Gastrocnemius medialis (tissue), 4 donors: ENCODE results near the gene OSCP1. TPM values are rescaled to one million over a fixed set of nuclear protein-coding genes. Genes with fewer than 3 reads are reported as not detected.

Experiments
- ATAC-seq, 2 donors: fragments of 150-250 bp; one replicate each; pipeline ENCODE4 v1.9.1; 2016
- DNase-seq, 2 donors: peaks; one replicate each; pipeline ENCODE4 v3.0.0-alpha.2; 2019
- H3K27ac ChIP-seq, 4 donors: fragments of 200-600 bp; sonication (generic); 1 replicate in 1 of 4; 2 replicates in 3 of 4; pipeline ENCODE4 v1.5.1; 2016 to 2018; ENCODE audit warnings: mild to moderate bottlenecking in 2 of 4, moderate library complexity in 1 of 4
- H3K27me3 ChIP-seq, 3 donors: fragments of 200-600 bp; sonication (generic) in 2 of 3; 1 replicate in 1 of 3; 2 replicates in 2 of 3; pipeline versions ENCODE4 v1.5.1 to v1.6.0; 2016 to 2019; ENCODE audit warnings: mild to moderate bottlenecking in 1 of 3, moderate library complexity in 1 of 3
- H3K36me3 ChIP-seq, 2 donors: fragments of 200-600 bp; sonication (generic) in 1 of 2; one replicate each; pipeline ENCODE4 v1.5.1; 2017 to 2018
- H3K4me1 ChIP-seq, 2 donors: fragments of 200-600 bp; sonication (generic) in 1 of 2; one replicate each; pipeline ENCODE4 v1.5.1; 2016 to 2017; ENCODE audit warnings: mild to moderate bottlenecking in 2 of 2
- H3K4me3 ChIP-seq, 4 donors: fragments of 200-600 bp; sonication (generic) in 3 of 4; 1 replicate in 1 of 4; 2 replicates in 3 of 4; pipeline ENCODE4 v1.5.1; 2016 to 2019; ENCODE audit warnings: mild to moderate bottlenecking in 2 of 4
- H3K9me3 ChIP-seq, 3 donors: fragments of 200-600 bp; sonication (generic) in 2 of 3; 1 replicate in 1 of 3; 2 replicates in 2 of 3; pipeline ENCODE4 v1.5.1; 2016 to 2019
- POLR2A ChIP-seq, 2 donors: fragments of 450-650 bp; IDR thresholded peaks; one replicate each; pipeline ENCODE4 v1.6.1; 2017; ENCODE audit warnings: antibody characterized with exemption in 2 of 2, mild to moderate bottlenecking in 2 of 2, moderate library complexity in 2 of 2
- in situ Hi-C, 4 donors: fragments of 200-750 bp; cut with MboI; loops; one replicate each; pipeline versions ENCODE4 v1.15.0 to v1.8.0; 2017; ENCODE audit warnings: low sequenced_read_pairs in 4 of 4
- intact Hi-C: fragments of 100-400 bp; cut with DNase I; formaldehyde crosslinking; loops from one replicate; pipeline ENCODE4 v1.15.1; 2023; ENCODE audit warnings: low total_unique reads
- total RNA-seq, 4 donors: library from RNA; depleted of rRNA; stranded (reverse); fragments of >200 nt; gene quantifications; one replicate each; pipeline versions ENCODE4 v1.1.0 to v1.2.3, GENCODE V29; 2016
- TF ChIP-seq, protein P1 (sequence below), 5 experiments: fragments of 450-650 bp in 3 of 5; fragments of 200-600 bp in 2 of 5; sonication (generic) in 2 of 5; IDR thresholded peaks in 4 of 5; conservative IDR thresholded peaks in 1 of 5; 1 replicate in 4 of 5; 2 replicates in 1 of 5; pipeline ENCODE4 v1.5.1; 2016 to 2019; ENCODE audit warnings: antibody characterized with exemption in 5 of 5, mild to moderate bottlenecking in 3 of 5, moderate library complexity in 3 of 5

OSCP1 gene
- total RNA-seq, 4 donors from 2014 or later, result 3.3 to 6.7 (median 4.7) TPM

DNA sequence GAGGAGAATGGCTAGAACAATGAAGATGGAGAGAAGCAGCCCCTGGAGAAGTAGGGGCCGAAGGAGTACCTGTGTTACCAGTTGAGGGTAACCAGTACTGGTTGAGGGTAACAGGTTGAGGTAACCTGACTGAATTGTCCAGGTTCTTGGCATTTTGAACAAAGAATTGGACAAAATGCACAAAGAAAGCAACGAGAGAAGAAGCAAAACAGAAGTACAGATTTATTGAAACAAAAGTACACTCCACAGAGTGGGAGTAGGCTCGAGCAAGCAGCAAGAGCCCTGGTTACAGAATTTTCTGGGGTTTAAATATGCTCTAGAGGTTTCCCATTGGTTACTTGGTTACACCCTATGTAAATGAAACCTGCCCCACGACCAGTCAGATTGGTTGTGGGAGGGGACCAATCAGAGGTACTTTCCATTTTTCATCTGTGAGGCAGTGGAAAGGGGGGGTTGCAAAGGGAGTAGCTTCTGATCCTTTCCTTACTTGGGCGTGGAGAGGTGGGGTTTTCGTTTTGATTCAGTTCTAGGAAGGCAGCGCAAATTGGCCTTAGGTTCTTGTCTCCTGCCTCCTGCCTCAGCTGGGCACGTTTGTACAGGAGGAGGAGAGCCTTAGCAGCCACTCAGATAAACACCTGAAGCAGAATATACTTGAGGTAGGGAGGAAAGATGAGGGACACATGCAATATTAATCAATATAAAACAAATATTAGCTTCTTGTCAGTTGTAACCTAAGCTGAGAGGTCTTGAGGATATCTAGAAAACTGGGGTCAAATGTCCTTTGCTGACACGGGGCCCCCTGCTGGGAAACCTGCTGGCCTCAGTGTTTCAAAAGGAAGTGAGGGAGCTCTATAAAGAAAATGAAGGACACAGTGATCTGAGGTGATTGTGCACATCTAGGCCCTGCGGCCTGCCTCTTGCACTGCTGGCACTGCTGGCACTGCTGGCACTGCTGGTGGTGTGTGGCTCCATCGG is 38.3 kb downstream of the OSCP1 start:
- Histone ChIP-seq H3K27me3 (no peaks in the 10 kb centered on the region), H3K36me3 (no peaks in the 10 kb centered on the region), H3K4me3 (no peak overlapping the region), H3K27ac (no peak overlapping the region), H3K4me1 (no peaks in the 10 kb centered on the region), H3K9me3 (no peaks in the 10 kb centered on the region)
- in situ Hi-C loops (loop anchor here (10.0 to 25.0 kb wide), 5 partner anchors 57 to 317 kb away; partner anchors contain the start of genes EVA1B (in 1 of the 4) and SH3D21 (in 1 of the 4)), intact Hi-C loops (no loop called here)
- ATAC-seq (peak; percentile 42 to 64), DNase-seq (no peak)
- no peak for TF ChIP-seq POLR2A (IDR thresholded peaks at IDR 0.05)
- TF ChIP-seq, protein P1, sequence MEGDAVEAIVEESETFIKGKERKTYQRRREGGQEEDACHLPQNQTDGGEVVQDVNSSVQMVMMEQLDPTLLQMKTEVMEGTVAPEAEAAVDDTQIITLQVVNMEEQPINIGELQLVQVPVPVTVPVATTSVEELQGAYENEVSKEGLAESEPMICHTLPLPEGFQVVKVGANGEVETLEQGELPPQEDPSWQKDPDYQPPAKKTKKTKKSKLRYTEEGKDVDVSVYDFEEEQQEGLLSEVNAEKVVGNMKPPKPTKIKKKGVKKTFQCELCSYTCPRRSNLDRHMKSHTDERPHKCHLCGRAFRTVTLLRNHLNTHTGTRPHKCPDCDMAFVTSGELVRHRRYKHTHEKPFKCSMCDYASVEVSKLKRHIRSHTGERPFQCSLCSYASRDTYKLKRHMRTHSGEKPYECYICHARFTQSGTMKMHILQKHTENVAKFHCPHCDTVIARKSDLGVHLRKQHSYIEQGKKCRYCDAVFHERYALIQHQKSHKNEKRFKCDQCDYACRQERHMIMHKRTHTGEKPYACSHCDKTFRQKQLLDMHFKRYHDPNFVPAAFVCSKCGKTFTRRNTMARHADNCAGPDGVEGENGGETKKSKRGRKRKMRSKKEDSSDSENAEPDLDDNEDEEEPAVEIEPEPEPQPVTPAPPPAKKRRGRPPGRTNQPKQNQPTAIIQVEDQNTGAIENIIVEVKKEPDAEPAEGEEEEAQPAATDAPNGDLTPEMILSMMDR (IDR thresholded peaks at IDR 0.05 in 4 of 5, conservative IDR thresholded peaks at IDR 0.05 in 1 of 5), result no peak

DNA sequence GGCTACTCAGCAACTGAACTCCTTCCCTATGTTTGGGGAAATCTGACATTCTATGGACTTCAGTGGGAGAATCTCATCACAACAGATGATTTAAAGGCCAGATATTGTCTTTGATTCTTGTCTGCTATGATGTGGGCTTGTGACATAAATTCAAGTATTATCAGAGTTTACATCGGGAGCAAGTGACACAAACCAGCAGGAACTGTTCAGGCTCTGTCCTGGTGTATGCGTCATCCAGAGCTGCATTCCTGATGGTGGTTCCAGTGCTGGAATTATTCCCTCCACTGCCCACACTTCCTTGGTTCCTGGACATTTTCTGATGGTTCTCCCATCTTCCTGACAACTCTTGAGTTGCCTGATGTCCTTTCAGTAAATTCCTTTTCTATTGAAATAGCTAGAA is 41.8 kb downstream of the OSCP1 start:
- ATAC-seq, result no peak
- in situ Hi-C loops, result loop anchor here in 1 of 4 donors (25.0 kb wide), 1 partner anchor 96 kb away; the partner anchor contains the start of genes EVA1B and SH3D21

DNA sequence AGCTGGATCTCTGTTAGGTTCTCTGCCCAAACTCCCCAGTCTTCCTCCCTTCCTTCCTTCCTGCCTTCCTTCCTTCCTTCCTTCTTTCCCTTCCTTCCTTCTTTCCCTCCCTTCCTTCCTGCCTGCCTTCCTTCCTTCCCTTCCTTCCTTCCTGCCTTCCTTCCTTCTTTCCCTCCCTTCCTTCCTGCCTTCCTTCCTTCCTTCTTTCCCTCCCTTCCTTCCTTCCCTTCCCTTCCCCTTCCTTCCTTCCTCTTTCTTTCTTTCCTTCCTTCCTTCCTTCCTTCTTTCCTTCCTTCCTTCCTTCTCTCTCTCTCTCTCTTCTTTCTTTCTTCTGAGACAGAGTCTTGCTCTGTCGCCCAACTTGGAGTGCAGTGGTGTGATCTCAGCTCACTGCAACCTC is 43.8 kb downstream of the OSCP1 start:
- Histone ChIP-seq H3K27me3 (no peaks in the 10 kb centered on the region), H3K9me3 (no peaks in the 10 kb centered on the region), H3K36me3 (no peaks in the 10 kb centered on the region), H3K27ac (no peak overlapping the region), H3K4me3 (no peak overlapping the region), H3K4me1 (no peaks in the 10 kb centered on the region)
- intact Hi-C loops (no loop called here), in situ Hi-C loops (loop anchor here in 1 of 4 donors (25.0 kb wide), 1 partner anchor 94 kb away; the partner anchor contains the start of genes EVA1B and SH3D21)
- no peak for DNase-seq
- no peak for ATAC-seq
- no peak for TF ChIP-seq POLR2A (IDR thresholded peaks at IDR 0.05)
- TF ChIP-seq, protein P1 (IDR thresholded peaks at IDR 0.05 in 4 of 5, conservative IDR thresholded peaks at IDR 0.05 in 1 of 5), result no peak

More for the DNA sequence above, 41.8 kb downstream of the OSCP1 start:
- no peak overlapping the region for H3K4me3 ChIP-seq
- intact Hi-C loops, result no loop called here
- H3K4me1 ChIP-seq, result no peaks in the 10 kb centered on the region
- no peak overlapping the region for H3K27ac ChIP-seq
- no peak for DNase-seq
- H3K36me3 ChIP-seq, result no peaks in the 10 kb centered on the region
- TF ChIP-seq, protein P1 (IDR thresholded peaks at IDR 0.05 in 4 of 5, conservative IDR thresholded peaks at IDR 0.05 in 1 of 5), result no peak
- no peak for TF ChIP-seq POLR2A (IDR thresholded peaks at IDR 0.05)
- H3K9me3 ChIP-seq, result no peaks in the 10 kb centered on the region
- H3K27me3 ChIP-seq, result no peaks in the 10 kb centered on the region

DNA sequence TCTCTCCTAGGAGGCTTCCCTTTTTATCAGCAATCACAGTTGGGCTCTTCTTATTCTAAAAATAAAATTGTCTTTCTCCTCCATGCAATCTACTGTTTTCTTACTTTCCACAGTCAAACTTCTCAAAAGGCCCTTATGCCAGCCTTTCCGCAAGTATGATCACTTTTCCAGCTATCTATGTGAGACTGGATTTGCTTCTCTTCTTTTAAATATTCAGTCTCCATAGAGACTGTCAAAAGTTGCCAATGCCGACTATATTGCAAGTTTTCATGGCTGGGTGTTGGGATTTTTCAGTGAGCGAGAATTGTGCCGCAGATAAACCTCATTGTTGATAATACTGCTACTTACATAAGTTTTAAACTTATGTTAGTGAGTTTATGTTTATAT is 47.8 kb downstream of the OSCP1 start:
- TF ChIP-seq POLR2A (IDR thresholded peaks at IDR 0.05), result no peak
- TF ChIP-seq, protein P1 (IDR thresholded peaks at IDR 0.05 in 4 of 5, conservative IDR thresholded peaks at IDR 0.05 in 1 of 5), result no peak
- no peak overlapping the region for H3K27ac ChIP-seq
- in situ Hi-C loops (loop anchor here in 1 of 4 donors (25.0 kb wide), 1 partner anchor 90 kb away; the partner anchor contains the start of genes EVA1B and SH3D21), intact Hi-C loops (no loop called here)
- H3K4me3 ChIP-seq, result no peak overlapping the region
- no peaks in the 10 kb centered on the region for H3K36me3 ChIP-seq
- peaks cover 0 to 5% of the 10 kb centered on the region in 2 donors for H3K4me1 ChIP-seq
- H3K9me3 ChIP-seq, result no peaks in the 10 kb centered on the region
- DNase-seq (no peak), ATAC-seq (no peak)
- H3K27me3 ChIP-seq, result no peaks in the 10 kb centered on the region
